ENCODE data around the gene CELSR1.

DNA sequence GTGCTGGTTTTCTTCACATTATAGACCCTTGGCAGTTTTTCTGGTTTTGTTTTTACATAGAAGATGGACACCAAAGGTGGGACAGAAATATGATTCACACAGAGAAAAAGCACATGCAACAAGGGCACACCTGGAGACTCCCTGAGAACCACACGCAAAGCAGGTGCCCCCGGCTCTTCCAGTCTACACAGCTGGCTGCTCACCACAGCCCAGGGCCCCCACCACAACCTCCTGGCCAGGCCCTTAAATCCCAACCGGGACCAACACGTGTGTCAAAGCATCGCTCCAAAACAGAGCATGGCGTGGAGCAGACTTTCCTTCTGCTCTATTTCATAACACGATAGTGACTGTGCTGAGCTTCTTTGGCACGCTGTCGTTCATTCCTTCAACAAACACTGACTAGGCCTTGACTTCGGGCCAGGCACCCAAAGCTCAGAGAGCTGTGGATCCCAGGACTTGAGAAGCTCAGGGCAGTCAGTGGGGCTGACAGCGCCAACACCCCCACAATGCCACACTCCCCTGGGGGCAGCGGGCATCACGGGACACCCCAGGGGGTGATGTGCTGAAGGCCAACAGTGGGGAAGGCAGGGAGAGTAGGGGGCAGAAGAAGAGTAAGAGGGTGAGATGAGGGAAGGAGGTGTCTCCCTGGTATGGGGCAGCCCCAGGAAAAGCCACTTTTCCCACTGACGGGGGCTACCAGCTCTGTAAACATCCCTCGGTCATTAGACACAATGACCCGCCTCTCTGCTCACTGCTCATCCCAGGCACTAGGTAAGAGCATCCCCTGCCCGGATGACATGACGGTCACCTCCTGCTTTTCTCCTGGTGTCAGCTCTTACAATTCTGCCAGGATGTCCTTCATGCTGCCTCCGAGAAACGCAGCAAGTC is 26.0 kb downstream of the CELSR1 start:
- TF ChIP-seq POLR2AphosphoS5 (IDR thresholded peaks at IDR 0.05) (no peak), POLR2A (IDR thresholded peaks at IDR 0.05) (no peak), EP300 (IDR thresholded peaks at IDR 0.05) (no peak)
- TF ChIP-seq, protein P1, sequence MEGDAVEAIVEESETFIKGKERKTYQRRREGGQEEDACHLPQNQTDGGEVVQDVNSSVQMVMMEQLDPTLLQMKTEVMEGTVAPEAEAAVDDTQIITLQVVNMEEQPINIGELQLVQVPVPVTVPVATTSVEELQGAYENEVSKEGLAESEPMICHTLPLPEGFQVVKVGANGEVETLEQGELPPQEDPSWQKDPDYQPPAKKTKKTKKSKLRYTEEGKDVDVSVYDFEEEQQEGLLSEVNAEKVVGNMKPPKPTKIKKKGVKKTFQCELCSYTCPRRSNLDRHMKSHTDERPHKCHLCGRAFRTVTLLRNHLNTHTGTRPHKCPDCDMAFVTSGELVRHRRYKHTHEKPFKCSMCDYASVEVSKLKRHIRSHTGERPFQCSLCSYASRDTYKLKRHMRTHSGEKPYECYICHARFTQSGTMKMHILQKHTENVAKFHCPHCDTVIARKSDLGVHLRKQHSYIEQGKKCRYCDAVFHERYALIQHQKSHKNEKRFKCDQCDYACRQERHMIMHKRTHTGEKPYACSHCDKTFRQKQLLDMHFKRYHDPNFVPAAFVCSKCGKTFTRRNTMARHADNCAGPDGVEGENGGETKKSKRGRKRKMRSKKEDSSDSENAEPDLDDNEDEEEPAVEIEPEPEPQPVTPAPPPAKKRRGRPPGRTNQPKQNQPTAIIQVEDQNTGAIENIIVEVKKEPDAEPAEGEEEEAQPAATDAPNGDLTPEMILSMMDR (IDR thresholded peaks at IDR 0.05) = no peak

All from sigmoid colon (tissue), 4 donors.